Activated T-cell treated with anti-CD3 and anti-CD28 coated beads for 24 hours (primary cell): Measurements from ENCODE around the gene MLST8.
"Not testable (repeated sequence)": the region's sequence is repeated elsewhere in the genome, so short reads cannot be mapped to it uniquely, and the experiment has no call there.

Experiments used
- DNase-seq: peaks from one replicate; pipeline ENCODE4 v3.0.0-alpha.2; 2020; ENCODE audit warnings: low read depth

The MLST8 gene

DNA sequence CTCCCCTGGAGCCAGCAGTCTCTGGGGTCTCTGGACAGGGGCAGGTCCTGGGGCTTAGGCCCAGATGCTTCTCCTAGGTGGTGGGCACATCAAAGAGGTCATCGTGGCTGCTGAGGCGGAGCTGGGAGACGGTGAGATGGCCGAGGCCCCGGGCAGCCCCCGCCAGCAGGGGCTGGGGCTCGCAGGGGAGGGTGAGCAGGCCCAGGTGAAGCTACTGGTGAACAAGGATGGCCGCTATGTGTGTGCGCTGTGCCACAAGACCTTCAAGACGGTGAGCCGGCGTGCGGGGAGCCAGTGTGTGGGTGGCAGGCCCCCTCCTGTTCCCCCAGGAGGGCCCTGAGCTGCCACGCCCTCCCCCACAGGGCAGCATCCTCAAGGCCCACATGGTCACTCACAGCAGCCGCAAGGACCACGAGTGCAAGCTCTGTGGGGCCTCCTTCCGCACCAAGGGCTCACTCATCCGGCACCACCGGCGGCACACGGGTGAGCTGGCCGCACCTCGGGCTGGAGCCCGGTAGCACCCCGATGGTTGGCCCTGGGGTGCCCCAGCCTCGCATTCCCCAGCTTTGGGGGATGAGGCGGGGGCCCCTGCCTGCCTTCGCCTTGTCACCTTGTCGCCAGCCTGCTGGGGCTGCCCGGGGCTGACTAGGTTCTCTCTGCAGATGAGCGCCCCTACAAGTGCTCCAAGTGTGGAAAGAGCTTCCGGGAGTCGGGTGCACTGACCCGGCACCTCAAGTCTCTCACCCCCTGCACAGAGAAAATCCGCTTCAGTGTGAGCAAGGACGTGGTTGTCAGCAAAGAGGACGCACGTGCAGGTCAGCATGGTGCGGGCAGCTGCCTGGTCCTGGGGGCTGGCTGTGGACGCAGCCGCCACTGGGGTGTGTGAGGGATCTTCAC is 27.1 kb downstream of the MLST8 start:
- no peak for DNase-seq

DNA sequence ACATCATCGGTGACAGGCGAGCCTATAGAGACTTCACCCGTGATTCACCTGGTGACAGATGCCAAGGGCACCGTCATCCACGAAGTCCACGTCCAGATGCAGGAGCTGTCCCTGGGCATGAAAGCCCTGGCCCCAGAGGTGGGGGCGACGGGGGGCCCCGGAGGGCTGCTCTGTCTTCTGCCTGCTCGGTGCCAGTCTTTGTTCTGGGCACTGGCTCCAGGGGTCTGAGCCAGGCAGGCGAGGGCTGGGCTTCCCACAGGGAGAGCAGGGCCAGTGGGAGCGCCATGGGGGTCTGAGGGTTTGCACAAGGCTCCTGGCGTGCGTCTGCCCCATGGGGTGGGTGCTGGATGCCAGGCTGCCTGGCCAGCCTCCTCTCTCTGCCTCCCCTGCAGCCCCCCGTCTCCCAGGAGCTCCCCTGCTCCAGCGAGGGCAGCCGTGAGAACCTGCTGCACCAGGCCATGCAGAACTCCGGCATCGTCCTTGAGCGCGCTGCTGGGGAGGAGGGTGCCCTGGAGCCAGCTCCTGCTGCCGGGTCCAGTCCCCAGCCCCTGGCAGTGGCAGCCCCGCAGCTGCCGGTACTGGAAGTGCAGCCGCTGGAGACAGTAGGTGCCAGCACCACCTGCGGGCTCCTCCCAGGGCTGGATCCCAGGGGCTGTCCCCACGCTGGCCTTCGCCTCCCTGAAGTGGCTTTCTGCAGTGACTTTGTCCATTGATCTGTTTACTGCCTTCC is 28.0 kb downstream of the MLST8 start:
- DNase-seq: no peak

DNA sequence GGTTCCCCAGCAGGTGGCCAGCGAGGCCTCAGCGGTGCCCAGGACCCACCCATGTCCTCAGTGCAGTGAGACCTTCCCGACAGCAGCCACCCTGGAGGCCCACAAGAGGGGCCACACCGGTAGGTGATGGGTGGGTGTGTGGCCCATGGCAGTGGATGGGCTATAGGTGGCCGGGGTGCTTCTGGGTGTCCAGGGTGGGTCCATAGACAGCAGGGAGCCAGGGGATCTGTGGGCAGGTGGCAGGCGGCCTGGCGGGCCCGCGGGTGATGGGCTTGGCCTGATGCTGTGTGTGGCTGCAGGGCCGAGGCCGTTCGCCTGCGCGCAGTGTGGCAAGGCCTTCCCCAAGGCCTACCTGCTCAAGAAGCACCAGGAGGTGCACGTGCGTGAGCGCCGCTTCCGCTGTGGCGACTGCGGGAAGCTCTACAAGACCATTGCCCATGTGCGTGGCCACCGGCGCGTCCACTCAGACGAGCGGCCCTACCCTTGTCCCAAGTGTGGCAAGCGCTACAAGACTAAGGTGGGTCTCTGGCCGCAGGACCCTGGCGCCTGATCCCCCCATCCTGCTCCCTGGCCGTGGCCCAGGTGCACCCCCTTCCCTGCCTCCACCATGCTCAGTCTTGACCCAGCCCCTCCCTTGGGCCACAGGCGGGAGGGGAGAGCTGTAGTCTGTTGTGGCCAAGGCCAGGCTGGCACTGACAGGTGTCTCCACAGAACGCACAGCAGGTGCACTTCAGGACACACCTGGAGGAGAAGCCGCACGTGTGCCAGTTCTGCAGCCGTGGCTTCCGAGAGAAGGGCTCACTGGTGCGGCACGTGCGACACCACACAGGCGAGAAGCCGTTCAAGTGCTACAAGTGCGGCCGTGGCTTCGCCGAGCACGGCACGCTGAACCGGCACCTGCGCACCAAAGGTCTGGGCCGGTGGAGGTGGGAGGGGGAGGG is 28.9 kb downstream of the MLST8 start:
- no peak for DNase-seq

GRCh38 chr16:2234813-2235170 is 29.5 kb downstream of the MLST8 start:
- no peak for DNase-seq

- no peak for DNase-seq
Observed at GRCh38 chr16:2235234-2235651, 30.0 kb downstream of the MLST8 start.

GRCh38 chr16:2235695-2236336 is 30.6 kb downstream of the MLST8 start:
- DNase-seq: no peak

DNA sequence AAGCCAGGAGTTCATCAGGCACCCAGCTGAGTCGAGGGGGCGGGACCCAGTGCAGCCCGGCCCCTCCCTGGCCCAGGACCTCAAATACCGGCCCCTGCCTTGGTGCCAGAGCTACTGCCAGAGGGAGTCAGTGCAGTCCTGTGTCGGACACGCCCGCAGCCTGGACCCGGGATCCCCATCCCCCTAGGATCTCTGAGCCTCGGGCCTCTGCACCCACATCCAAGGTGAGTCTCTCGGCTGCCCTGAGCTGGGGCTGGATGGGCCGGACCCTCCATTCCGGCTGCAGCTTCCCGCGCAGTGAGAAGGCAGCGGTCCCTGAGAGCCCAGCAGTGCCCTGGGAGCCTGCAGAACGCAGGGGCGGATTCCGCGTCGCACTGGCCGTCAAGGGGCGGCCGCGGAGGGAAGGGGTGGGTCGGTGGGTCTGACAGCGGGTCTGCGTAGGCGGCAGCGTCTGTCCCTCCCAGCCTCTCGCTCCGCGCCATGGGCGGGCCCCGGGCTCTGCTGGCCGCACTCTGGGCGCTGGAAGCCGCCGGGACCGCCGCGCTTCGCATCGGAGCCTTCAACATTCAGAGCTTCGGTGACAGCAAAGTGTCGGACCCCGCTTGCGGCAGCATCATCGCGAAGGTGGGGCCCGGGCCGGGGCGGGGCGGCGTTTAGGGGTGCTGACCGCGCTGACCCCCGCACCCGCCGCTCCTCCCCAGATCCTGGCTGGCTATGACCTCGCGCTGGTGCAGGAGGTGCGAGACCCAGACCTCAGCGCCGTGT is 31.3 kb downstream of the MLST8 start, which contains the start of gene DNASE1L2:
Gene DNASE1L2 (plus strand): TSS at position 108 of the 765 bp plus-strand sequence. CDS start 373 bp downstream, at position 481.
- no peak for DNase-seq

DNA sequence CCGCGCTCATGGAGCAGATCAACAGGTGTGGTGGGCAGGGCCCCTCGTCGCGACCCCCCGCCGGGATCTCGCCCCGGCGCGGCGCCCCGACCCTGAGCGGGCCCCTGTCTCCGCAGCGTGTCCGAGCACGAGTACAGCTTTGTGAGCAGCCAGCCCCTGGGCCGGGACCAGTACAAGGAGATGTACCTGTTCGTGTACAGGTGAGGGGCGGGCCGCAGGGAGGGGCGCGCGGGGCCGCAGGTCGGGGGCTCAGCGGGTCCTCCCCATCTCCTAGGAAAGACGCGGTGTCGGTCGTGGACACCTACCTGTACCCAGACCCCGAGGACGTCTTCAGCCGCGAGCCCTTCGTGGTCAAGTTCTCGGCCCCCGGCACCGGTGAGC is 31.8 kb downstream of the MLST8 start:
- DNase-seq: no peak

- no peak for DNase-seq
Observed at GRCh38 chr16:2237493-2238149, 32.4 kb downstream of the MLST8 start.

- DNase-seq: no peak
Observed at GRCh38 chr16:2238150-2238837, 33.0 kb downstream of the MLST8 start.

DNA sequence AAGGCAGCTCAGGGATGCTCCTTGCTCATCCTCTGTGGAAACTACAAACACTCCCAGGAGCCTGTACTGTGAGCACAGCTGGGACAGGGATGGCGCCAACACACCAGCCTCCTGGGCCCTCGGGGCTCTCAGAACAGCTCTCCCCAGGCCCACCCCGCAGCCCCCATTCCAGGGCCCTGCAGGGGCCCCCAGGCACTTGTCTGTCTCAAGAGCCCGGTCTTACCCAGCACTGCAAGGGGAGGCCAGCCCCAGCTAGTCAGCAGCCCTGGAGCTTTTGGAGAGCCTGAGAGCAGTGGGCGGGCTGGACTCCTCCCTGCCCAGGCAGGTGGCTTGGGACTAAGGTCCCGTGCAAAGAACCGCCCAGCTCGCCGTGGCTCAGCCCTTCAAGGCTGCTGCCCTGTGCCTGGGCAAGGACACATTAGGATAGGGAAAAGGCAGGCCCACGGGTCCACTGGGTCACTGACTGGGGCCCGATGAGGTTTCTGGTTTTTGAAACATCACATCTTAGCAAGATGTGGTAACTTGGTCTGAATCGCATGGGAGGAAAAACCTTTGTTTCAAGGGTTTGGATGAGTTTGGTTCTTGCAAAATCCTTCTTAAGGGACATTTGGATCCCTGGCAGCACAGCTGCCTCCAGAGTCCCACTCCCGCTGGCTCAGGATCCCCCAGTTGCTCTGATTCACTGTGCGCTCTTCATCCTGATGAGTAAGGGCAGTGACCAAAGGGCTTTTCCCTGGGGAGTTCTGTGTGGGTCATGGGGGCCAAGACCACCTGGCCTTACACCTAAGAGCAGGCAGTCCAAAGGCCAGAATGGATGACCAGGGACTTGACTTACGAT is 33.8 kb downstream of the MLST8 start:
- DNase-seq: no peak

DNA sequence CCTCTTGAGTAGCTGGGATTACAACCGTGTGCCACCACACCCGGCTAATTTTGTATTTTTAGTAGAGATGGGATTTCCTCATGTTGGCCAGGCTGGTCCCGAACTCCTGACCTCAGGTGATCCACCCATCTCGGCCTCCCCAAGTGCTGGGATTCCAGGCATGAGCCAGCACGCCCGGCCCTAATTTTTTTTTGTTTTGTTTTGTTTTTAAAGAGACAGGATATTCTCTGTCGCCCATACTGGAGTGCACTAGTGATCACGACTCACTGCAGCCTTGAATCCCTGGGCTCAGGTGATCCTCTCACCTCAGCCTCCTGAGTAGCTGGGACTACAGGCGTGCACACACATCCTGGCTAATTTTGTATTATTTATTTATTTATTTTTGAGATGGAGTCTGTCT is 35.1 kb downstream of the MLST8 start:
- not testable (repeated sequence) for DNase-seq

DNA sequence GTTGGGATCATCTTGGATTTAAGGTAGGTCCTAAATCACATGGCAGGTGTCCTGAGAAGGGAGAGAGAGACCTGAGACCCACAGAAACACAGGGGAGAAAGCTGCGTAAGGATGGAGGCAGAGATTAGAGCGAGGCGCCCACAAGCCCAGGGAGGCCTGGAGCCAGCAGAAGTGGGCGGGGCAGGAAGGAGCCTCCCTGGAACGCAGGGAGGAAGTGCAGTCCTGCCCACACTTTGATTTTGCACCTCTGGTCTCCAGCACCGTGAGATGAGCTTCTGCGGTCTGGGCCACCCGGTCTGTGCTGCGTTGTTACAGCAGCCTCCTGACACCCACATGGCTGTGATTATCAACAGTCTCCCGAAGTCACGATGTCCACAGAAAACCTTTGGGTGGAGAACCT is 37.3 kb downstream of the MLST8 start:
- DNase-seq: no peak

DNA sequence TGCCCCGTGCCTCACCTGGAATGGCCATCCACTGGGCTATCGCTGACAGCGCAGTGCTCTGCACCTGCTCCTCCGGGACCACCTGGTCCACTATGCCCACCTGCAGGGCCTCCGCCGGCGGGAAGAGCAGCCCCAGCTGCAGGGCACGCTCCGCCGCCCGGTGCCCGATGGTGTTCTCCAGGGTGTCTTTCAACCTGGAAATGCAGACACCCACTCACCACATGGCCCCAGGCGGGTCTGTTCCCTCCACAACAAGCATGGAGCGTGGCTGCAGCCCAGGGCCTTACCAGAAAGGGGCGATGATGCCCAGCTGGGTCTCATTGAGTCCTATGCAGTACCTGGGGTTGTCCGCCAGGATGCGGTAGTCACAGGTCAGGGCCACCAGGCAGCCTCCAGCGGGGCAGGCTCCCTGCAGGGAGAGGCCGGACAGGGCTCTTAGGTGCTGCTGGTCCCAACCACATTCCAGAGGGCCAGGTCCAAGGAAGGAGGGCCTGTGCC is 37.8 kb downstream of the MLST8 start:
- no peak for DNase-seq

DNA sequence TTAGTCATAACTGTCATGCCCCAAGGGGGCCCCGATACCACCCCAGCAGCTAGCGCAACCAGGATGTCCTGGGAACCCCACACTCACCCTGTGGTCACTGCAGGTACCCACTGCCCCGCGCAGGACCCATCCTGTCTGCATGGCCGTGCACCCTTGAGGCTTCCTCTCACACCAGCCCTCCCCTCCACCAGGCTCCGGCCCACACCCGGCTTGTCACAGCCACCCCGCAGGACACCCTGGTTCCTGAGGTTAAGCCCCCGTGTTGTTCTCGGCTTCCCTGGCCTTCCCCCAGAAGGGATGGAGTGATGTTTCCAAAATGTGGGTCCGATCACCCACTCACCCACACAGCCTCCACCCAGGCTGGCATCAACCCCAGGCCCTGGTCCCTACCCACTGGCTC is 38.5 kb downstream of the MLST8 start:
- DNase-seq: no peak

- no peak for DNase-seq
Observed at GRCh38 chr16:2244301-2244700, 39.0 kb downstream of the MLST8 start.

DNA sequence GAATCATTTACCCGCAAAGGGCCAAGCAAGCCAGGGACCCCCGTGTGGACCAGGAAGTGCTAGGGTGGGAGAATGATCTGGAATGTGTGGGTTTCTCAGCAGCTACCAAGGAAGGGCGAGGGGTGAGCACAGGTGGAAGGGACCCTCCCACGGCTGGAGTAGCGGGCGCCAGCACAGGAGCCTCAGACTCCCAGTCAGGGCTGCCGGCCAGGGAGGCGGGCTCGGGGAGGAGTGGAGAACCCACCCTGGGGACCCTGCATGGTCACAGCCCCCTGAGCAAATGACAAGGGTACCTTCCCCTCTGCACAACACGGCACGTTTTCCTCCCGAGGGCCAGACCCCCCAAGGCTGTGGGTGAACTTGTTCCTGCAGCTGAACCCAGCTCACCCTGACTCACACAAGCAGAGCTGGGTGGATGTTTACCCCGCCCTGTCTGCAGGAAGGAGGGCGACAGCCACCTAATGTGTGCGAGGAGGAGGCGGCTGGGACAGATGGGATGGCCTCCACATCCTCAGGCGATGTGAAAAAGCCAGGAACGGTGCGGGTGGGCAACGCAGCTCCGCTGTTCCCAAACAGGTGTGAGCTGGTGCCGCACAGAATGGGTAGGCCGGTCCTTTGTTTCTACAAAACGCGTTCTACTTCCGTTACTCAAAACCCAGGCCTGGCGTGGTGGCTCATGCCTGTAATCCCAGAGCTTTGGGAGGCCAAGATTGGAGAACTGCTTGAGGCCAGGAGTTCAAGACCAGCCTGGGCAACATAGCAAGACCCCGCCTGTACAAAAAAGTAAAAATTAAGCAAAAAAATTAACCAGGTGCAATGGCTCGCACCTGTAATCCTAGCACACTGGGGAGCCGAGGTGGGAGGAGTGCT is 39.9 kb downstream of the MLST8 start:
- DNase-seq: no peak
